ENCODE results near the gene IQGAP3.
A peak's percentile ranks its signal among the peaks of the same experiment; 100 is the strongest.

IQGAP3 gene

DNA sequence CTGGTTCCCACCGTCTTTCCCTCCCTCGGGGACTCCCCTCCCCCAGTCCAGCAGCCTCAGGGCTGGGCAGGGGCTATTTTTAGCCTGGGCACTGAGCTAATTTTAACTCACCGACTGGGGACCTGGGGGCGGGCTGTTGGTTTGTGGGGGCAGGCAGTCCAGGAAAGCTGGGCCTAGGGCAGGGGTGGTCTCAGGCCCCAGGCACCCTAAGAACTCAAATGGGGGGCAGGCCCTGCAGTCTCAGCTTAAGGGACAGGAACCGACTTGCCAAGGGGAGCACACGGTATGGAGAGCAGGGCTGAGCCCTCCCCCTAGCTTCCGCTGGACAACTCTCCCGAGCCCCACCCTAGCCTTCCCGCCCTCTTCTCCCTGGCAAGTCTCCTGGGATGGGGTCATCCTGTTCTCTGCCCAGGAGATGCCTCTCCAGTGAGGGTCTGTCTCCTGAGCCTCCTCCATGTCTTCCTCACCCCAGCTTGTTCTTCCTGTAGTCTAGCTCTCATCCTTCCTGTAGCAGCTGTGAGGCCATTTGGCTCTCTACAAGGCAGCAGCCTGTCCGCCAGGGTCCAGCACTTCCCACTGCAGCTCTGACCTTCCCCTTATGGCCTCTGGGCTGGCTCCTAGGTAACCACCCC, 81.8 kb downstream of the IQGAP3 start:
- TF ChIP-seq, protein P1, sequence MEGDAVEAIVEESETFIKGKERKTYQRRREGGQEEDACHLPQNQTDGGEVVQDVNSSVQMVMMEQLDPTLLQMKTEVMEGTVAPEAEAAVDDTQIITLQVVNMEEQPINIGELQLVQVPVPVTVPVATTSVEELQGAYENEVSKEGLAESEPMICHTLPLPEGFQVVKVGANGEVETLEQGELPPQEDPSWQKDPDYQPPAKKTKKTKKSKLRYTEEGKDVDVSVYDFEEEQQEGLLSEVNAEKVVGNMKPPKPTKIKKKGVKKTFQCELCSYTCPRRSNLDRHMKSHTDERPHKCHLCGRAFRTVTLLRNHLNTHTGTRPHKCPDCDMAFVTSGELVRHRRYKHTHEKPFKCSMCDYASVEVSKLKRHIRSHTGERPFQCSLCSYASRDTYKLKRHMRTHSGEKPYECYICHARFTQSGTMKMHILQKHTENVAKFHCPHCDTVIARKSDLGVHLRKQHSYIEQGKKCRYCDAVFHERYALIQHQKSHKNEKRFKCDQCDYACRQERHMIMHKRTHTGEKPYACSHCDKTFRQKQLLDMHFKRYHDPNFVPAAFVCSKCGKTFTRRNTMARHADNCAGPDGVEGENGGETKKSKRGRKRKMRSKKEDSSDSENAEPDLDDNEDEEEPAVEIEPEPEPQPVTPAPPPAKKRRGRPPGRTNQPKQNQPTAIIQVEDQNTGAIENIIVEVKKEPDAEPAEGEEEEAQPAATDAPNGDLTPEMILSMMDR (IDR thresholded peaks at IDR 0.05; ENCODE audit: low read length) = 0 out of 2 replicates have a peak, but pooled peaks have one; percentile 5
- no peak for TF ChIP-seq EZH2phosphoT487 (IDR thresholded peaks at IDR 0.05; ENCODE audit: low read length)
- Histone ChIP-seq H3K4me1 (ENCODE audit: low read length) (peaks cover 95% of the 10 kb centered on the region), H4K20me1 (ENCODE audit: insufficient read depth, low read length) (no peaks in the 10 kb centered on the region; the same call in 1 of the 2 replicates), H3K9me2 (replicated peaks; ENCODE audit: insufficient read depth, low read length) (no peaks in the 10 kb centered on the region), H3K27ac (ENCODE audit: low read length) (peak overlapping the region; percentile 83), H3F3A (ENCODE audit: insufficient read depth, low read length) (peaks cover 77% of the 10 kb centered on the region), H3K9ac (ENCODE audit: low read length) (peak overlapping the region; percentile 66), H3K4me3 (ENCODE audit: low read length) (peak overlapping the region; percentile 56), H2AFZ (ENCODE audit: low read length) (no peak overlapping the region), H3K79me2 (ENCODE audit: low read length) (peaks cover 100% of the 10 kb centered on the region), H3K9me3 (replicated peaks; ENCODE audit: insufficient read depth, low read length) (no peaks in the 10 kb centered on the region), H3K4me2 (ENCODE audit: low read depth, low read length) (peak overlapping the region; percentile 90), H3K27me3 (replicated peaks; ENCODE audit: insufficient read depth, low read length) (no peaks in the 10 kb centered on the region), H3K36me3 (replicated peaks; ENCODE audit: insufficient read depth, low read length) (0 out of 2 replicates have a peak, but pooled peaks cover 8% of the 10 kb centered on the region)
- peak; percentile 60 for DNase-seq

DNA sequence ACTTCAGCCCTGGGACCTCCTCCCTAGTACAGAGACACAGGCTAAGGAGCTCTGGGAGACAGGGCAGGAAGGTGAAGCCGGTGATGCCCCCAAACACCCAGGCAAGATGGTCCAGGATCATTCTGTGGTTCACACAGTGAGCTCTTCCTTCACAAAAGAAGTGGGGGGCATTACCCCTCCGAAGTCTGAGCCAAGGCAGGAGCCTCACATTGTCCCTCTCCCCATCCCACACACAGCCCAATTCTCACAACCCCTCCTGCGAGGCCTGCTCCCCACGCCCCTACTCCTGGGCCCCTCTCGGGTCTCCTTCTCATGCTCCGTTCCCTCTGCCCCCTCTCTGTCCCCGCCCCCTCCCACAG, 82.5 kb downstream of the IQGAP3 start:
- no peaks in the 10 kb centered on the region; the same call in 1 of the 2 replicates for H4K20me1 ChIP-seq (ENCODE audit: insufficient read depth, low read length)
- no peaks in the 10 kb centered on the region for H3K27me3 ChIP-seq (replicated peaks; ENCODE audit: insufficient read depth, low read length)
- H2AFZ ChIP-seq (ENCODE audit: low read length) = no peak overlapping the region
- H3K9me2 ChIP-seq (replicated peaks; ENCODE audit: insufficient read depth, low read length) = no peaks in the 10 kb centered on the region
- TF ChIP-seq EZH2phosphoT487 (IDR thresholded peaks at IDR 0.05; ENCODE audit: low read length) = no peak
- TF ChIP-seq EZH2 (optimal IDR thresholded peaks at IDR 0.05; ENCODE audit: low read depth, low read length) = no peak
- TF ChIP-seq, protein P1 (IDR thresholded peaks at IDR 0.05; ENCODE audit: low read length) = no peak
- peak overlapping the region; percentile 66 for H3K9ac ChIP-seq (ENCODE audit: low read length)
- peak overlapping the region; percentile 90 for H3K4me2 ChIP-seq (ENCODE audit: low read depth, low read length)
- 0 out of 2 replicates have a peak, but pooled peaks cover 3% of the 10 kb centered on the region for H3K36me3 ChIP-seq (replicated peaks; ENCODE audit: insufficient read depth, low read length)
- peak overlapping the region; percentile 83 for H3K27ac ChIP-seq (ENCODE audit: low read length)
- peaks cover 71% of the 10 kb centered on the region for H3F3A ChIP-seq (ENCODE audit: insufficient read depth, low read length)
- H3K79me2 ChIP-seq (ENCODE audit: low read length) = peaks cover 100% of the 10 kb centered on the region
- H3K4me3 ChIP-seq (ENCODE audit: low read length) = peak overlapping the region; percentile 56
- DNase-seq = no peak
- H3K9me3 ChIP-seq (replicated peaks; ENCODE audit: insufficient read depth, low read length) = no peaks in the 10 kb centered on the region
- peaks cover 93% of the 10 kb centered on the region for H3K4me1 ChIP-seq (ENCODE audit: low read length)

DNA sequence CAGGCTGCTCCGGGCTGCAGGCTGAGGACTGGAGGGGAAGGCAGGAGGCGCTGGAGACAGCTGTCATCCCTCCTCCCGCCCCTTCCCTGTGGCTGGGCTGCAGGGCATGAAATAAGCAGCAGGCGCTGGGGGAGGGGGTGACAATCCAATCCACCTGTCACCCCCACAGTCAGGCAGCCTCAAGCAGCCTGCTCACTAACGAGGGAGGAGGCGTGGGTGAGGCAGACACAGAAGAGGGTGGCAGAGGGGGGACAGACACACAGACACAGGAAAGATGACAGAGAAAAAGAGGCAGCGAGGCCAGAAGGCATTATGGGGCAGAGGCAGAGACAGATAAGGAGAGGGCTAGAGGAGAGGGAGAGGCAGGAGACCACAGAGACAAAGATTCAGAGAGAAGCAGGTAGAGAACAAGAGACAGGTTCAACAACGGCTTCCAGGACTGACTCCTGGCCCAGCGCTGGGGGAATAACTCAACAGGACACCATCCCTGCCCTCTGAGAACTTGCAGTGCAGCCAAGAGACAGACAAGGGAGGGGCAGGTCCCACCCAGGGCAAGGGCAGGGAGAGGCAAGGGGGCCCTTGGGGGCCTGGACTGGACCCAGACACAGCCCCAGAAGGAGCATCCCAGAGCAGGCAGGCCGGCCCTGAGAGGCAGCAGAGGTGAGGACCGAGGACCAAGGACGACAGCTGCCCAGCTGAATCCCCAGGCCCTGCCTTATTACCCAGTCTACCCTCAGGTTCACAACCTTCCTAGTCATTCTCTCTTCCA, 83.0 kb downstream of the IQGAP3 start:
- Histone ChIP-seq H3K79me2 (ENCODE audit: low read length) (peaks cover 100% of the 10 kb centered on the region), H3K36me3 (replicated peaks; ENCODE audit: insufficient read depth, low read length) (no peaks in the 10 kb centered on the region), H3K9ac (ENCODE audit: low read length) (peak overlapping the region; percentile 66), H3K4me2 (ENCODE audit: low read depth, low read length) (peak overlapping the region; percentile 90), H3K4me3 (ENCODE audit: low read length) (peak overlapping the region; percentile 56), H2AFZ (ENCODE audit: low read length) (no peak overlapping the region), H3F3A (ENCODE audit: insufficient read depth, low read length) (peaks cover 66% of the 10 kb centered on the region), H3K9me3 (replicated peaks; ENCODE audit: insufficient read depth, low read length) (no peaks in the 10 kb centered on the region), H3K27me3 (replicated peaks; ENCODE audit: insufficient read depth, low read length) (no peaks in the 10 kb centered on the region), H3K4me1 (ENCODE audit: low read length) (peaks cover 92% of the 10 kb centered on the region), H3K27ac (ENCODE audit: low read length) (peak overlapping the region; percentile 83), H3K9me2 (replicated peaks; ENCODE audit: insufficient read depth, low read length) (no peaks in the 10 kb centered on the region), H4K20me1 (ENCODE audit: insufficient read depth, low read length) (peaks cover 4% of the 10 kb centered on the region; the same call in 1 of the 2 replicates)
- peak; percentile 78 for DNase-seq
- TF ChIP-seq, protein P1 (IDR thresholded peaks at IDR 0.05; ENCODE audit: low read length) = peak; percentile 29
- TF ChIP-seq EZH2phosphoT487 (IDR thresholded peaks at IDR 0.05; ENCODE audit: low read length) (no peak), EZH2 (optimal IDR thresholded peaks at IDR 0.05; ENCODE audit: low read depth, low read length) (no peak)
